Hippocampal formation (tissue), 2 donors: Measurements from ENCODE around the gene HERC5.

ENCODE experiments used
- DNase-seq, 2 donors: peaks; one replicate each; lab custom pipeline; 2025; lab: John Stamatoyannopoulos, UW

Gene HERC5

GRCh38 chr4:88522702-88523324 lies 65.9 kb downstream of the HERC5 start:
- no peak for DNase-seq

- DNase-seq, result peak; percentile 90 to 95
Observed at GRCh38 chr4:88523325-88524129, 66.6 kb downstream of the HERC5 start, which contains the start of gene PYURF. Gene PYURF (minus strand): TSS chr4:88523776. CDS start chr4:88523700, 76 bp downstream.

GRCh38 chr4:88524171-88524570 lies 67.3 kb downstream of the HERC5 start:
- no peak for DNase-seq

- peak in 1 of 2 donors; percentile 50 for DNase-seq
Observed at GRCh38 chr4:88526221-88526815, 69.4 kb downstream of the HERC5 start.

- DNase-seq, result no peak
Observed at GRCh38 chr4:88527787-88528186, 70.9 kb downstream of the HERC5 start.

GRCh38 chr4:88528861-88529260 lies 71.9 kb downstream of the HERC5 start:
- no peak for DNase-seq

- no peak for DNase-seq
Observed at GRCh38 chr4:88531549-88531948, 74.6 kb downstream of the HERC5 start.

- no peak for DNase-seq
Observed at GRCh38 chr4:88533088-88533790, 76.3 kb downstream of the HERC5 start.

- DNase-seq, result no peak
Observed at GRCh38 chr4:88533937-88534750, 77.2 kb downstream of the HERC5 start.

- DNase-seq, result no peak
Observed at GRCh38 chr4:88535090-88535755, 78.3 kb downstream of the HERC5 start.

- DNase-seq, result no peak
Observed at GRCh38 chr4:88537709-88538108, 80.8 kb downstream of the HERC5 start.

- peak in 1 of 2 donors; percentile 23 for DNase-seq
Observed at GRCh38 chr4:88539322-88540068, 82.6 kb downstream of the HERC5 start.

- no peak for DNase-seq
Observed at GRCh38 chr4:88549815-88550214, 92.9 kb downstream of the HERC5 start.
